CD4-positive, alpha-beta T cell treated with Interleukin-12 subunit alpha and Interleukin-12 subunit beta, for 1 hour (primary cell): ENCODE measurements around the gene NBEA.
"Not testable (repeated sequence)": the region's sequence is repeated elsewhere in the genome, so short reads cannot be mapped to it uniquely, and the experiment has no call there.

ENCODE experiments used
- DNase-seq: peaks from one replicate; pipeline ENCODE4 v3.0.0-alpha.2; 2020

The NBEA gene

DNA sequence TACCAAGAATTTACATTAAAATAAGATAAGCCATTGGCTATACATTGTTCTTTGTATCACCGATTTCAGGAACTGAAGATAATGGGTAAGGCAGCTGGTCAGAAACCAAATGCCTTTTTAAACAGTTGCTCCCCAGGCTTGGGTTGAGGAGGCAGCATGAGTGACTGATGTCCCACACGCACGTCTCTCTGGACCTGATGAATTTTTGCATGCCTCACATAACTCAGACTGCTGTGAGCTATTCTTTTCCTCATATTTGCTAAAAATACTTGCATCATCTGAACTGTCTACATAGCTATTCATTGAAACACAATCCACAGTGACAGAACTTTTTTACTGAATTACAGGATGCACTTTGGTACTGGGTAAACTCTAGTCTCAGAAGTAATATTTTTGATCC, 658.1 kb downstream of the NBEA start:
- no peak for DNase-seq

GRCh38 chr13:35603593-35604285, 661.7 kb downstream of the NBEA start:
- no peak for DNase-seq

GRCh38 chr13:35614666-35615065, 672.6 kb downstream of the NBEA start:
- no peak for DNase-seq

- no peak for DNase-seq
Observed at GRCh38 chr13:35617420-35617819, 675.4 kb downstream of the NBEA start.

DNA sequence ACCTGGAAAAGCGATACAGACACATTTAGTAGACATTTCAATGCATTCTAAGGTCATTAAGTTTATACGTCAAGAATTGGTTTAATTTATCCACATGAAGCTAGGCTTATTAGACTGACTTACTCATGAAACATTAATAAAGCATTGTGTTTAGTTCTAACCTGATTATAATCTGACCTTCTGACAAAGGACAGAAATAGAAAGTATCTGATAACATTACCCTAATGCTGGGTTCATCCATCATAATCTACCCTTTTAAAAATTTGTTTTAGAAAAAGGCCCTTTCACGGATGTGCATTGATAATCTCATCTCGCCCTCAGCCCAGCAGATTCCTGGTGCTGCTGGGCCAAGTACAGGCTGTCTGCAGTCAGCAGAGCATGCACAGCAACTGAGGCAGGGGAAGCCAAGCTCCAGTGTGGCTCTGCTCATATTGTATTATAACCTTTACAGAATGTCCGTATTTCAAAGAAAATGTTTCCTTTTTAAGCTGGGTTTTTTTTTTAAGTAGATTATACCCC, 676.6 kb downstream of the NBEA start:
- DNase-seq = no peak

DNA sequence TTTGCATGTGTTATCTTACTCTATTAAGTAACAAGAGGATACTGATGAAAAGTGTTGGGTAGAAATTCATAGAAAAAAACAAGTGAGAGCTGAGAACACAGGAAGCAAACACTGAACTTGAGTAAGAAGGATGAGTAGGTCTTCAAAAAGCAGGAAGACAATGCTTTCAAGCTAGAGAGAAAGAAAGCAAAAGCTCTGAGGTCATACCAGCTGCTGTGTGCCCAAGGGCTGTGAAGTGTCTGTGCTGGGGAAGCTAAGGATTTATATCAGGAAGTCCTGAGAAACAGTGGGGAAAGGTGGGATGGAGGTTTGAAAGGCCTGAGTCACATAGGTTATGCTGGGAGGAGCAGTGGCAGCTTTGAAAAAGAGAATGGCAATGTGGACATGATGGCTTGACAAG, 679.9 kb downstream of the NBEA start:
- no peak for DNase-seq

GRCh38 chr13:35629026-35629425, 687.0 kb downstream of the NBEA start:
- no peak for DNase-seq

- DNase-seq = no peak
Observed at GRCh38 chr13:35630551-35631275, 688.6 kb downstream of the NBEA start.

- DNase-seq = no peak
Observed at GRCh38 chr13:35631666-35632065, 689.6 kb downstream of the NBEA start.

DNA sequence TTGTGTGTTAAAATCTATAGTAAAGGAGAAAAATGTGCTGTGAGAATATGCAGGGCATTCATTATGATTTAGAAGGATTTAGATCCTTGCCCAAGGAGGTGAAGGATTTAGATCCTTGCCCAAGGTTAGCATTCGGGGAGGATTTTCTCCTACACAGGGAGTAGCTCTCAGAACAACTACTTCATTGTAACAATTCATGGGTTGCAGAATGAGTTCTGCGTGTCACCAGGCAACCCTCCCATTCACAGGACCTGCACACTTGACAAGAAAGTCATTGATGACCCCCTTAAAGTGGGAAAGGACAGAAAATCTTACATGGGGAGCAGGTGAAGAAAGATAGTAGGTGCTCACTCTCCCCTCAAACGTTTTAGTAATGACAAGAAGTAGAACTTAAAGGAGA, 701.6 kb downstream of the NBEA start:
- no peak for DNase-seq

DNA sequence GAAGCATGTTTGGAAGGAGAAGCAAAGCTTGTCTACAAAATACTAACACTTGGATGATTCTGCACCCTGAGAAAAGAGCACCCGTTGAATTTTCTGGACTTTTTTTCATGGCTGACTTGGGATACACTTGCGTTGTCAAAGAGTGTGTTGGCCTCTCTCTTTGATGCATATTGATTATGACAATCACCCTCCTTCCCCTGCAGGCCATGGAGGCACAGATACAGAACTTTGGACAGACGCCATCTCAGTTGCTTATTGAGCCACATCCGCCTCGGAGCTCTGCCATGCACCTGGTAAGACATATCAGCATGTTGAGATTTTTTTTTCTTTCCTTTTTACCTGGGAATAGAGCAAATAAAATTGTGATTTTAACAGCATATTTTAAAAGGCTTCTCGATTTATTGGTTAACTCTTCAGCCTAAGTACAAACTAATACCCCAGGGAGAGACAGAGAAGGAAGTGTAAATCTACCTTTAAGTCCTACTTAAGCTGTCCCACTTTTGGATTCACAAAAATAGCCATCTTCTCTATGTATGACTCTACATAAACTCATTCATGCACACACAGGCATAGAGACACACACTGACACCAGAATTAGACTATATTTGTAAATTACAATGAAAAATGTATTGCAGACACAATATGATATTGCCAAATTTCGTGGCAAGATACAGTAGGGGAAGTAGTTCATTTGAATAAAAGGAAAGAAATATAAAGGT, 704.1 kb downstream of the NBEA start:
- no peak for DNase-seq

DNA sequence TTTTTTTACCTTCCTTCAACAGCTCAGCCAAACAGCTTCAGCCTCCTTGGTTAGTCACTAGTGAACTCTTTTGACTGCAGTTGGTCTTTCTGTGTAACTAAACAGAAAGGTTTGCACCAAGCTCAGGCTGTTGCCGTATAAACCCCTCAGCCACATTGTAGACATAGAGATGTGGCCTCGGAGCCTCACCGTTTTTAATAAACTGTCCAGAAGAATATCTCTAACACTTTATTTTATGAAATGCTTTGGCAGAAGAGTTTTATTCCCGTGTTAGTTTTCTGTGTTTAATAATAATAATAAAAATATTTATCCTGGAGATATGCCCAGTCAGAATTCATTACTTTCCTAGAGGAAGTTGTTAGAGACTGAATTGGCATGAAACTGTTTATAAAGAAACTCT, 706.1 kb downstream of the NBEA start:
- no peak for DNase-seq

- no peak for DNase-seq
Observed at GRCh38 chr13:35649162-35649561, 707.1 kb downstream of the NBEA start.

- DNase-seq = no peak
Observed at GRCh38 chr13:35659796-35660195, 717.7 kb downstream of the NBEA start.

DNA sequence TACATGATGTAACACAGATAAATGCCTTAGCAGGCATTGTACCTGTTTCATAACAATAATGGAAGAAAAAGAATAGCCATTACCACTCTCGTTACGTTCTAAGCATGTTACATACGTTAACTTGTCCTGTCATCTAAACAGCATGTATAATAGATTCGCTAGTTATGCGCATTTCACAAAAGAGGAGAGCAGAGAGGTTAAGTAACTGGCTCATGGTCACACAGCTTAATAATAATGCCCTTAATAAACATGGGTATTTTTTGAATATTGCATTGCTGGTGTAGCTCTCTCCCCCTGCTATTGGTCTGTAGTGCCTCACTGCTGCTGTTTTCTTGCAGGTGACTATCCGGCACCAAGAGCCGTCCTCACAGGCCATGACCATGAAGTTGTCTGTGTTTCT, 722.7 kb downstream of the NBEA start:
- no peak for DNase-seq

- no peak for DNase-seq
Observed at GRCh38 chr13:35669321-35669720, 727.3 kb downstream of the NBEA start.

DNA sequence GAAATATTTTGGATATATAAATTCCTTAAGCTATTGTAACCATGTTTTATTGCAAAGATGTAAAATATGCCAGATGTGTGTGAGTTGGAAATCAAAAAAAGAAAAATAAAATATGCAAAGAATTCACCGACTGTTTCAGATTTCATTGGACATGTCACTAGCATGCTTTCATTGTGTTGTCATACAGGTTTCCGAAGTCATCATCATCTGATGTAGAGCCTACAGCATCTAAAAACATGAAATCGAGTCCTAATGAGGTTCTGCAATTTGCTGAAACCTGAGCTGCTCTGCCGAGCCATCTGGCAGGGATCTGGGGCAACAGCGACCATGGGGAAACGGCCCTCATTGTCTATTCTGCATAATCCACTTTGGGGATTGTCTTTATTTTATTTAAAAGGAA, 730.5 kb downstream of the NBEA start:
- DNase-seq = no peak

- DNase-seq = no peak
Observed at GRCh38 chr13:35675651-35676050, 733.6 kb downstream of the NBEA start.

GRCh38 chr13:35677863-35678262, 735.8 kb downstream of the NBEA start:
- not testable (repeated sequence) for DNase-seq

DNA sequence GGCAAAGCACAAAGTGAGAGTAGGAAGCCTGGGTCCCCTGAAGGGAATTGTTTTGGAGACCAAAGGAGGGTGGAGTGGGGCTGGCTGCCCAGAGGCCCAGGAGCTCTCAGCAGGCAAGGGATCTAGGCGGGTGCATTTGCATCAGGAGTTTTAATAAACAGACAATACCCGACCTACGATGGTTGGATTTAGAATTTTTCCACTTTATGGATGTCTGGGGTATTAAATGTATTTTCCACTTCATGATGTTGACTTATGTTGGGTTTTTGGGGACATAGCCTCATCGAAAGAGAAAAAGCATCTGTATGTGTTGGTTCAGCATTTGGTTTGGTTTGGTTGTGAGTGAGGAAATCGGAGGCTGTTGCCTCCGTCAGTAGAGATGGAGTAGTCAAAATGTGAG, 739.6 kb downstream of the NBEA start:
- DNase-seq = no peak

- DNase-seq = no peak
Observed at GRCh38 chr13:35684432-35684831, 742.4 kb downstream of the NBEA start.

- no peak for DNase-seq
Observed at GRCh38 chr13:35687336-35687735, 745.3 kb downstream of the NBEA start.

DNA sequence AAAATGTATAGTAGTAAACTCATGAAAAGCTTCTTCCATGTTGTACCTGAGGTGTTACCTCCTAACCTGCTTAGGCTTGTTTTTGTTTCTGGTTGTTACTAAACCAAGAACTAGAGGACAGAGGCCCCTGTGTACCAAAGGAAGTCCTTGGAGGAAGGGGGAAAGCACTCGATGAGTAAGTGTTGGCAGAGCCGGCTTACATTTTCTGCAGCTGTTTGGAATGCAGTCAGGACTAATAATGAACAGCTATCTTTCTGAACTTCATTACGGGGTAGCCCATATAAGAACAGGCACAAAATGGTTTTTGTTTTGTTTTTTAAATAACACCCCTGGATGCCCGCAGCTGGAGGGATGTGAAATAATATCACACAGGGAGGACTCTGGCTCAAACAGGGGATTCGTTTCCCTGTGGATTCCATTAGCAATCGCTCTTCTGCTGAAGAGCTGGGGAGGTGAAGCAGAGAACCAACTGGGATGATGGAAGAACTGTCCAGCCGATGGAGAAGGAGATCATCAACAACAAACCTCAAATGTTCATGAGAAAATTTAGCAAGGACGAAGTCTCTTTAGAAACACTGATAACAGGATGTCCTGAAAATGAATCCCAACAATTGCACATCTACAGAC, 748.6 kb downstream of the NBEA start:
- no peak for DNase-seq
